ENCODE results near the gene COQ7.

DNA sequence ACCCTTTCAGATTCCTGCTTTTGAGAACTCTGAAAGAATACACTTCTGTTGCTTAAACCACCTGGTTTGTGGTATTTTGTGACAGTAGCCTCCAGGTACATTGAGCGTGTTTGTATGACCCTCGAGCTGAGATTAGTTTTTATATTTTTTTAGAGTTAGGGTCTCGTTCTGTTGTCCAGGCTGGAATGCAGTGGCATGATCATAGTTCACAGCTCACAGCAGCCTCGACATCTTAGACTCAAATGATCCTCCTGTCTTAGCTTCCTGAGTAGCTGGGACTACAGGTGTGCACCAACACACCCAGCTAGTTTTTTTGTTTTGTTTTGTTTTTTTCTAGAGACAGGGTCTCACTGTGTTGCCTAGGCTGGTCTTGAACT is 41.9 kb downstream of the COQ7 start:
- TF ChIP-seq EZH2 (IDR thresholded peaks at IDR 0.05; ENCODE audit: low read depth) = no peak
- TF ChIP-seq, protein P1, sequence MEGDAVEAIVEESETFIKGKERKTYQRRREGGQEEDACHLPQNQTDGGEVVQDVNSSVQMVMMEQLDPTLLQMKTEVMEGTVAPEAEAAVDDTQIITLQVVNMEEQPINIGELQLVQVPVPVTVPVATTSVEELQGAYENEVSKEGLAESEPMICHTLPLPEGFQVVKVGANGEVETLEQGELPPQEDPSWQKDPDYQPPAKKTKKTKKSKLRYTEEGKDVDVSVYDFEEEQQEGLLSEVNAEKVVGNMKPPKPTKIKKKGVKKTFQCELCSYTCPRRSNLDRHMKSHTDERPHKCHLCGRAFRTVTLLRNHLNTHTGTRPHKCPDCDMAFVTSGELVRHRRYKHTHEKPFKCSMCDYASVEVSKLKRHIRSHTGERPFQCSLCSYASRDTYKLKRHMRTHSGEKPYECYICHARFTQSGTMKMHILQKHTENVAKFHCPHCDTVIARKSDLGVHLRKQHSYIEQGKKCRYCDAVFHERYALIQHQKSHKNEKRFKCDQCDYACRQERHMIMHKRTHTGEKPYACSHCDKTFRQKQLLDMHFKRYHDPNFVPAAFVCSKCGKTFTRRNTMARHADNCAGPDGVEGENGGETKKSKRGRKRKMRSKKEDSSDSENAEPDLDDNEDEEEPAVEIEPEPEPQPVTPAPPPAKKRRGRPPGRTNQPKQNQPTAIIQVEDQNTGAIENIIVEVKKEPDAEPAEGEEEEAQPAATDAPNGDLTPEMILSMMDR (conservative IDR thresholded peaks at IDR 0.05) = no peak
